ENCODE results near the gene CCDC187.

Gene CCDC187

DNA sequence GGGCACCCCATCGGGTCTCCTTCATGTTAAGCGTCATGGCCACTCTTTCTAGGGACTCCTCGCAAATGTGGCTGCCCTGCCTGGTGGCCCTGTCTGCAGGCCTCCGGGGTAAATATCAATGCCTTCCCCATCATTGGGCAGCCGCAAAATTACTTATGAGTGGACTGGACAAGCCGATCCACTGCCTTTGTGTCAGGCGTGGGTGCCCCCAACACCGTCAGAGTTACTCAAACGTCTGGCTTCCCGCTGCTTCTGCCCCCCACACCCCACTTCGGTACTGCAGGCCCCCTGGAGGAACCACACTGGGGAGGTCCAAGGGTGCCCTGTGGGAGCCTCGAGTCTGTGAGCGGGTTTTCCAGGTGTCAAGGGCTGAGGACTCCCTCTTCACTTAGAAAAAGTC lies 102.7 kb downstream of the CCDC187 start:
- ChIA-PET CTCF (no interaction called here), POLR2A (ENCODE audit: low non-redundant PET) (no interaction called here)
- DNase-seq (ENCODE audit: low spot score): no peak

DNA sequence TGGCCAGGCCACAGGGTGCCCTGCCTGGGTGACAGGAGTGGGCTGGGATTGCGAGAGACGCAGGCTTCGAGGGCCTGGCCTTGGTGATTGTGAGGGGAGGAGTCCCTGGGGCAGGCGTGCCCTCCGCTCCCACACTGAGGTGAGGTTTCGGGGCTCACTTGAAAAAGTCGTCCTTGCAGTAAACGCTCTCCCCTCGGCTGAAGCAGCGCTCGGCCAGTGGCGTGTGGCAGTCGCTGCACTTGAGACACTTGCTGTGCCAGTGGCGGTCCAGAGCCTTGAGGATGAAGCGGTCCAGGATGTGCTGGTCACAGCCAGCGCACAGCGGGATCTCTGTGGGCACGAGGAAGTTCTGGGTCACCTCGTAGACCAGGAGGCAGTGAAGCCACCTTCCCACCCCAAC lies 103.5 kb downstream of the CCDC187 start:
- CTCF ChIA-PET: no interaction called here
- TF ChIP-seq, protein P1, sequence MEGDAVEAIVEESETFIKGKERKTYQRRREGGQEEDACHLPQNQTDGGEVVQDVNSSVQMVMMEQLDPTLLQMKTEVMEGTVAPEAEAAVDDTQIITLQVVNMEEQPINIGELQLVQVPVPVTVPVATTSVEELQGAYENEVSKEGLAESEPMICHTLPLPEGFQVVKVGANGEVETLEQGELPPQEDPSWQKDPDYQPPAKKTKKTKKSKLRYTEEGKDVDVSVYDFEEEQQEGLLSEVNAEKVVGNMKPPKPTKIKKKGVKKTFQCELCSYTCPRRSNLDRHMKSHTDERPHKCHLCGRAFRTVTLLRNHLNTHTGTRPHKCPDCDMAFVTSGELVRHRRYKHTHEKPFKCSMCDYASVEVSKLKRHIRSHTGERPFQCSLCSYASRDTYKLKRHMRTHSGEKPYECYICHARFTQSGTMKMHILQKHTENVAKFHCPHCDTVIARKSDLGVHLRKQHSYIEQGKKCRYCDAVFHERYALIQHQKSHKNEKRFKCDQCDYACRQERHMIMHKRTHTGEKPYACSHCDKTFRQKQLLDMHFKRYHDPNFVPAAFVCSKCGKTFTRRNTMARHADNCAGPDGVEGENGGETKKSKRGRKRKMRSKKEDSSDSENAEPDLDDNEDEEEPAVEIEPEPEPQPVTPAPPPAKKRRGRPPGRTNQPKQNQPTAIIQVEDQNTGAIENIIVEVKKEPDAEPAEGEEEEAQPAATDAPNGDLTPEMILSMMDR (conservative IDR thresholded peaks at IDR 0.05; ENCODE audit: low read depth): no peak
- no peak for DNase-seq (ENCODE audit: low spot score)
- H3K27ac ChIP-seq: no peak overlapping the region
- POLR2A ChIA-PET (ENCODE audit: low non-redundant PET): no interaction called here

More for the DNA sequence above, 102.7 kb downstream of the CCDC187 start:
- TF ChIP-seq, protein P1 (conservative IDR thresholded peaks at IDR 0.05; ENCODE audit: low read depth): no peak
- no peak overlapping the region for H3K27ac ChIP-seq
